Karpas-422 (cell line): ENCODE results near the gene UBASH3B. TPM values are rescaled to one million over a fixed set of nuclear protein-coding genes. Genes with fewer than 3 reads are reported as not detected.
A peak's percentile ranks its signal among the peaks of the same experiment; 100 is the strongest.
"Not testable (repeated sequence)": the region's sequence is repeated elsewhere in the genome, so short reads cannot be mapped to it uniquely, and the experiment has no call there.

Experiments used
- DNase-seq: peaks from one replicate; pipeline ENCODE4 v3.0.0-alpha.2; 2015
- H2AFZ ChIP-seq: fragments of 200-600 bp; sonication (generic); 2 replicates; pipeline ENCODE4 v1.6.1; 2014; ENCODE audit warnings: antibody characterized with exemption, low read length, mixed read lengths
- H3K27ac ChIP-seq: fragments of 200-600 bp; sonication (generic); 2 replicates; pipeline ENCODE4 v1.5.1; 2014; ENCODE audit warnings: mild to moderate bottlenecking, low read length, moderate library complexity
- H3K27me3 ChIP-seq: fragments of 200-600 bp; sonication (generic); 2 replicates; pipeline ENCODE4 v1.6.1; 2014; ENCODE audit warnings: low read length, mixed read lengths
- H3K36me3 ChIP-seq: fragments of 200-600 bp; sonication (generic); 2 replicates; pipeline ENCODE4 v1.6.1; 2014; ENCODE audit warnings: low read length, mixed read lengths; ENCODE audit not compliant: insufficient read depth
- H3K4me1 ChIP-seq: fragments of 200-600 bp; sonication (generic); 2 replicates; pipeline ENCODE4 v1.6.1; 2014; ENCODE audit warnings: mild to moderate bottlenecking, low read length, mixed read lengths
- H3K4me2 ChIP-seq: fragments of 200-600 bp; sonication (generic); 2 replicates; pipeline ENCODE4 v1.6.1; 2014; ENCODE audit warnings: low read length, low read depth, mild to moderate bottlenecking; ENCODE audit not compliant: poor library complexity, severe bottlenecking
- H3K4me3 ChIP-seq: fragments of 200-600 bp; sonication (generic); 2 replicates; pipeline ENCODE4 v1.5.1; 2014; ENCODE audit warnings: mild to moderate bottlenecking, antibody characterized with exemption, low read length, mixed read lengths
- H3K79me2 ChIP-seq: fragments of 200-600 bp; sonication (generic); 2 replicates; pipeline ENCODE4 v1.6.1; 2014; ENCODE audit warnings: mild to moderate bottlenecking, low read length, mixed read lengths
- H3K9ac ChIP-seq: fragments of 200-600 bp; sonication (generic); 2 replicates; pipeline ENCODE4 v1.6.0; 2014; ENCODE audit warnings: low read length
- H3K9me2 ChIP-seq: fragments of 200-600 bp; sonication (generic), shearing (Covaris generic); replicated peaks from 2 replicates; pipeline ENCODE4 v1.6.0; 2014; ENCODE audit warnings: mild to moderate bottlenecking, low read length, moderate library complexity; ENCODE audit not compliant: insufficient read depth
- H3K9me3 ChIP-seq: fragments of 300-700, 200-600 bp; sonication (generic); 2 replicates; pipeline ENCODE4 v1.6.1; 2014; ENCODE audit warnings: low read length, mixed read lengths
- H4K20me1 ChIP-seq: fragments of 200-600 bp; sonication (generic); 2 replicates; pipeline ENCODE4 v1.6.1; 2014; ENCODE audit warnings: mild to moderate bottlenecking, antibody characterized with exemption, low read length, low read depth; ENCODE audit not compliant: insufficient read depth
- small RNA-seq: library from RNA; depleted of rRNA; stranded (forward); fragments of <200 nt; gene quantifications from one replicate; pipeline ENCODE3, GENCODE V24; 2014
- total RNA-seq: library from RNA; depleted of rRNA; stranded (reverse); fragments of >200 nt; shearing (Covaris generic); gene quantifications from 2 replicates; pipeline ENCODE4 v1.2.3, GENCODE V29; 2014; ENCODE audit warnings: low replicate concordance; rRNA removed

UBASH3B gene
- total RNA-seq, 1 experiment from 2014 or later, result 9.0 TPM

GRCh38 chr11:122853261-122853660 lies 197.7 kb downstream of the UBASH3B start:
- peaks cover 16% of the 10 kb centered on the region for H3K4me1 ChIP-seq
- H3K9me3 ChIP-seq, result no peaks in the 10 kb centered on the region
- H3K4me2 ChIP-seq, result no peak overlapping the region
- H3K79me2 ChIP-seq, result no peaks in the 10 kb centered on the region
- no peaks in the 10 kb centered on the region for H4K20me1 ChIP-seq
- no peak for DNase-seq
- no peaks in the 10 kb centered on the region for H3K36me3 ChIP-seq
- no peak overlapping the region for H3K27ac ChIP-seq
- no peak overlapping the region for H3K4me3 ChIP-seq
- no peak overlapping the region for H3K9ac ChIP-seq
- no peaks in the 10 kb centered on the region for H3K9me2 ChIP-seq
- no peaks in the 10 kb centered on the region for H3K27me3 ChIP-seq
- no peak overlapping the region for H2AFZ ChIP-seq

DNA sequence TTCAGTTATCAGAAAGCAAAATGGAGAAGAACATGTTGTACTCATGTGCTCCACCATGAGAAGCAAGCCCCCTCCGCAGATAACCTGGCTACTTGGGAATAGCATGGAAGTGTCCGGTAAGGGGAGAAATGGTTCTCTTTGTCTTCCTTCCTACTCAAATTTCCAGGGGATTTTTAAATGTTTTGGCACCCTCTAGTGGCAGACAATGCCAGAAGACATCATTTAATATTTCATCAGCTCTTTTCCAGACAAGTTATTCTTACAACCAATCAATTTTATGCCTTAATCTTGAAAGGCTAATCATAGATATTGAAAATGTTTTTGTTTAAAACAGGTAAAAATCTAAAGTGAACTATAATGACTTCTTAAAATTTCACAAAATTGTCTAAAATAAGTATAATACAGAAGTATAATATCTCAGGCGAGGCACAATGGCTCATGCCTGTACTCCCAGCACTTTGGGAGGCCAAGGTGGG lies 198.5 kb downstream of the UBASH3B start:
- H3K27me3 ChIP-seq, result no peaks in the 10 kb centered on the region
- DNase-seq, result peak; percentile 71
- H3K4me2 ChIP-seq, result no peak overlapping the region
- peaks cover 16% of the 10 kb centered on the region for H3K4me1 ChIP-seq
- H3K79me2 ChIP-seq, result no peaks in the 10 kb centered on the region
- no peaks in the 10 kb centered on the region for H3K9me2 ChIP-seq
- no peaks in the 10 kb centered on the region for H4K20me1 ChIP-seq
- no peak overlapping the region for H3K4me3 ChIP-seq
- H3K27ac ChIP-seq, result no peak overlapping the region
- H2AFZ ChIP-seq, result no peak overlapping the region
- no peaks in the 10 kb centered on the region for H3K36me3 ChIP-seq
- H3K9me3 ChIP-seq, result no peaks in the 10 kb centered on the region
- no peak overlapping the region for H3K9ac ChIP-seq

DNA sequence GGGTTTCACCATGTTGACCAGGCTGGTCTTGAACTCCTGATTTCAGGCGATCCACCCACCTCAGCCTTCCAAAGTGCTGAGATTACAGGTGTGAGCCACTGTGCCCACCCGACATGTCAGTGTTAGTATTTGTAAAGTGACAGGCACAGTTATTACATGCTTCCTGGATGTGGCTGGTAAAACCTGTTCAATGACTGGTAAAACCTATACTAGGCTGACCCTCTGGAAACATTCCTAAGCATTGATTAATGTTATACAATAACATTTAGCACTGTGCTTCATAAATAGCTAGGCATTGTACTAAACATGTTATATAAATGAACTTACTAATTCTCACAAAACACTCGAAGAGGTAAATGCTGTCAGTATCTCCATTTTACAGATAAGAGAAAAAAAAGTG lies 206.1 kb downstream of the UBASH3B start:
- Histone ChIP-seq H3K4me1 (no peaks in the 10 kb centered on the region; the same call in 1 of the 2 replicates), H3K79me2 (no peaks in the 10 kb centered on the region), H3K27ac (no peak overlapping the region), H4K20me1 (no peaks in the 10 kb centered on the region), H2AFZ (no peak overlapping the region), H3K27me3 (no peaks in the 10 kb centered on the region), H3K4me3 (no peak overlapping the region), H3K36me3 (no peaks in the 10 kb centered on the region), H3K9me2 (no peaks in the 10 kb centered on the region), H3K4me2 (no peak overlapping the region), H3K9ac (no peak overlapping the region), H3K9me3 (no peaks in the 10 kb centered on the region)
- DNase-seq, result no peak

DNA sequence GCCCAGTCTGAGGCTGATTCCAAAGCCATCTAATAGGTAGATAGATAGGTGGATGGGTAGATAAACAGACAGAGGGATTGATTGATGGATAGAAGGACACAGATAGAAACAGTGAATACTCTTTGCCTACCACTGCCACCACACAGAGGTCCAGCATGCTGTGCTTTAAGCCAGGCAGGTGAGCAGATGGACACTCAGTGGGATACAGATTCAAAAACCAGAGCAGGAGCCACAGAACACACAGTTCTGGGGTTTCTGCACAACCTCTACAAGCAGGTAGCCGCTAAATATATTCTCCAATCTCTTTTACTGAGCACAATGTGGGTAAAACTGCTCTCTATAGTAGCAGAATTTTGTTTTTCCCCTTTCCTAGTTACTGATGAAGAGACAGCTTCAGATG lies 206.6 kb downstream of the UBASH3B start:
- Histone ChIP-seq H3K27ac (no peak overlapping the region), H4K20me1 (no peaks in the 10 kb centered on the region), H3K4me1 (no peaks in the 10 kb centered on the region; the same call in 1 of the 2 replicates), H3K79me2 (no peaks in the 10 kb centered on the region), H3K4me2 (no peak overlapping the region), H3K9me2 (no peaks in the 10 kb centered on the region), H3K36me3 (no peaks in the 10 kb centered on the region), H3K9ac (no peak overlapping the region), H3K4me3 (no peak overlapping the region), H2AFZ (no peak overlapping the region), H3K27me3 (no peaks in the 10 kb centered on the region), H3K9me3 (no peaks in the 10 kb centered on the region)
- DNase-seq, result no peak

DNA sequence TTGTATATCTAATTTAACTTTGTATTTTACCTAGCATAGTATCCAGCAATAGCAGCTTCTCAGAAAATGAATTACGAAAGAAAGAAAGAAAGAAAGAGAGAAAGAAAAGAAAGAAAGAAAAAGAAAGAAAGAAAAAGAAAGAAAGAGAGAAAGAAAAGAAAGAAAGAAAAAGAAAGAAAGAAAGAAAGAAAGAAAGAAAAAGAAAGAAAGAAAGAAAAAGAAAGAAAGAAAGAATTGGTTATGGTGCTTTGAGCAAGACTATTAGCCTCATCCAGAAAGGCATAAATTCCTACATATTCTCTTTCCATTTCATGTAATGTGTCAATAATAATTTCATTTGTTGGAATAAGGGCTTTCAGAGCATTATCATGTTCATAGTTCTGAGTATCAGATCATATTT lies 207.6 kb downstream of the UBASH3B start:
- not testable (repeated sequence) for DNase-seq, H3K9me3 ChIP-seq, H3K4me2 ChIP-seq, H2AFZ ChIP-seq, H4K20me1 ChIP-seq, H3K9ac ChIP-seq, H3K27me3 ChIP-seq, H3K4me1 ChIP-seq, H3K27ac ChIP-seq, H3K36me3 ChIP-seq, H3K9me2 ChIP-seq, H3K79me2 ChIP-seq, H3K4me3 ChIP-seq

GRCh38 chr11:122863704-122864326 lies 208.3 kb downstream of the UBASH3B start:
- H4K20me1 ChIP-seq, result no peaks in the 10 kb centered on the region
- no peak overlapping the region for H3K4me2 ChIP-seq
- H3K4me3 ChIP-seq, result no peak overlapping the region
- no peaks in the 10 kb centered on the region for H3K9me3 ChIP-seq
- H3K27me3 ChIP-seq, result no peaks in the 10 kb centered on the region
- no peaks in the 10 kb centered on the region for H3K9me2 ChIP-seq
- no peak overlapping the region for H3K9ac ChIP-seq
- H3K79me2 ChIP-seq, result no peaks in the 10 kb centered on the region
- no peak overlapping the region for H3K27ac ChIP-seq
- H2AFZ ChIP-seq, result no peak overlapping the region
- H3K36me3 ChIP-seq, result no peaks in the 10 kb centered on the region
- no peaks in the 10 kb centered on the region; the same call in 1 of the 2 replicates for H3K4me1 ChIP-seq
- peak; percentile 68 for DNase-seq

Small RNA genes lying within 50 kb of the gene (small RNA-seq; reads per million reads assigned to genes)
- gene RF01210, result 0.20 reads per million

Other genes starting within 250 kb of the UBASH3B start
- not detected in 2 replicates for gene CRTAM, start 182.8 kb downstream of the UBASH3B start, total RNA-seq
- not detected in 2 replicates for gene JHY, start 227.0 kb downstream of the UBASH3B start, total RNA-seq